Measurements from ENCODE around the gene CLSTN2. TPM values are rescaled to one million over a fixed set of nuclear protein-coding genes. Genes with fewer than 3 reads are reported as not detected.

Gene CLSTN2
- total RNA-seq, 1 donor from 2014 or later, result 143 TPM

DNA sequence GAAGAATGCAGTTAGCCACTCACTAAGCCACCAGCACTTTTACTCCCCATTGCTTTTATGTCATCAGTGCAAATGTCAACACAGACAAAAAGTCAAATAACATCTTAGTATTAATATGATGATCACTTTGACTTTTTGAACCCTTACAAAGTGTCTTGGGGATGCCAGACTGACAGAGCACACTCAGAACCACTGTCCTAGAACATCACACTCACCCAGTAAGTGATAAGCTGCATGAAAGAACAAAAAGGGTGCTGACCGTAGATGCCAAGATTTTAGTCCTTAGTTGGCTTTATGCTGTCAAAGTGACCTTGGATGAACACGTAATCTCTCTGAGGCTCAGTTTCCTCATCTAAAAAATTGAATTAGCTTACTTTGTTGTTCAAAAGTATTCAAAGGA is 463.4 kb downstream of the CLSTN2 start:
- Mint-ChIP-seq H3K27ac (ENCODE audit: unreplicated experiment) (no peak overlapping the region), H3K9me3 (ENCODE audit: unreplicated experiment) (no peaks in the 10 kb centered on the region), H3K4me3 (ENCODE audit: unreplicated experiment) (no peak overlapping the region), H3K4me1 (ENCODE audit: unreplicated experiment) (peaks cover 29% of the 10 kb centered on the region), H3K27me3 (ENCODE audit: unreplicated experiment) (no peaks in the 10 kb centered on the region), H3K36me3 (ENCODE audit: unreplicated experiment) (no peaks in the 10 kb centered on the region)
- DNase-seq (ENCODE audit: extremely low spot score, unreplicated experiment), result no peak
- TF ChIP-seq, protein P1, sequence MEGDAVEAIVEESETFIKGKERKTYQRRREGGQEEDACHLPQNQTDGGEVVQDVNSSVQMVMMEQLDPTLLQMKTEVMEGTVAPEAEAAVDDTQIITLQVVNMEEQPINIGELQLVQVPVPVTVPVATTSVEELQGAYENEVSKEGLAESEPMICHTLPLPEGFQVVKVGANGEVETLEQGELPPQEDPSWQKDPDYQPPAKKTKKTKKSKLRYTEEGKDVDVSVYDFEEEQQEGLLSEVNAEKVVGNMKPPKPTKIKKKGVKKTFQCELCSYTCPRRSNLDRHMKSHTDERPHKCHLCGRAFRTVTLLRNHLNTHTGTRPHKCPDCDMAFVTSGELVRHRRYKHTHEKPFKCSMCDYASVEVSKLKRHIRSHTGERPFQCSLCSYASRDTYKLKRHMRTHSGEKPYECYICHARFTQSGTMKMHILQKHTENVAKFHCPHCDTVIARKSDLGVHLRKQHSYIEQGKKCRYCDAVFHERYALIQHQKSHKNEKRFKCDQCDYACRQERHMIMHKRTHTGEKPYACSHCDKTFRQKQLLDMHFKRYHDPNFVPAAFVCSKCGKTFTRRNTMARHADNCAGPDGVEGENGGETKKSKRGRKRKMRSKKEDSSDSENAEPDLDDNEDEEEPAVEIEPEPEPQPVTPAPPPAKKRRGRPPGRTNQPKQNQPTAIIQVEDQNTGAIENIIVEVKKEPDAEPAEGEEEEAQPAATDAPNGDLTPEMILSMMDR (IDR thresholded peaks at IDR 0.05), result no peak

DNA sequence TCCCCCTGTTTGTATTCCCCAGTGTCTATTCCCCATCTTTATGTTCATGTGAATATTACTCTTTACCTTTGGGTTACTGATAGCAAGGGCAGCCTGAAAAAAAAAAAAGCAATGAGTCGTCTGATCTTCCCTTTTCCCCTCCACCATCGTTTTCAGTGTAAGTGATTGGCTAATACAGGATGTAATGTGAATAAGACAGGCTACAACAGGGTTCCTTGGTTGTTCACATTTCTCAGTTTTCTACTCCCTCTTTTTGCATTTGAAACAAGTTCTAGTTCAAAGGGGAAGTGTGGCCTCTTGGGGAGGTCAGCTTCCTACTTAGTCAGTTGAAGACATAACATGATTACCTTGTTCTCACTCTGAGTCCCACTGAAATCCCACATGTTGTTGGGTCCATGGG is 464.9 kb downstream of the CLSTN2 start:
- Mint-ChIP-seq H3K27ac (ENCODE audit: unreplicated experiment) (no peak overlapping the region), H3K4me3 (ENCODE audit: unreplicated experiment) (no peak overlapping the region), H3K4me1 (ENCODE audit: unreplicated experiment) (peaks cover 28% of the 10 kb centered on the region), H3K9me3 (ENCODE audit: unreplicated experiment) (no peaks in the 10 kb centered on the region), H3K36me3 (ENCODE audit: unreplicated experiment) (peaks cover 5% of the 10 kb centered on the region), H3K27me3 (ENCODE audit: unreplicated experiment) (no peaks in the 10 kb centered on the region)
- TF ChIP-seq, protein P1 (IDR thresholded peaks at IDR 0.05), result no peak
- DNase-seq (ENCODE audit: extremely low spot score, unreplicated experiment), result no peak

DNA sequence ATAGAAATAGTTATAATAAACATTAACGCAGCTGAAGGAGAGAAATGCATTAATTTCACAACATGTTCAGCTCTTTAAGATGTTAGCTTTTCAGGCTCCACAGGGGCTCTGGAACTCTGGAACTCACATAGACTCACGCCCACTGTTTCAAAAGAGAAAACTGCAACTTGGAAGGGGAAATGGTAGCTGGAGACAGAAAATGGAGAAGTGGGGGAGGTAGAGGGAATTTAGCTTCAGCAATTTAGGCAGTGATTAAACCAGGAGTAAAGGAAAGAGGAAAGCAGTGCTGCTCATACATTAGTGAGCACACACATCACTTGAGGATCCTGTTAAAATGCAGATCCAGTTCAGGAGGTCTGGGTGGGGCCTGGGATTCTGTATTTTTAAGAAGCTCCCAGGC is 468.1 kb downstream of the CLSTN2 start:
- H3K9me3 Mint-ChIP-seq (ENCODE audit: unreplicated experiment), result no peaks in the 10 kb centered on the region
- TF ChIP-seq, protein P1 (IDR thresholded peaks at IDR 0.05), result no peak
- H3K4me3 Mint-ChIP-seq (ENCODE audit: unreplicated experiment), result no peak overlapping the region
- no peak for DNase-seq (ENCODE audit: extremely low spot score, unreplicated experiment)
- no peaks in the 10 kb centered on the region for H3K27me3 Mint-ChIP-seq (ENCODE audit: unreplicated experiment)
- peaks cover 9% of the 10 kb centered on the region for H3K4me1 Mint-ChIP-seq (ENCODE audit: unreplicated experiment)
- peaks cover 10% of the 10 kb centered on the region for H3K36me3 Mint-ChIP-seq (ENCODE audit: unreplicated experiment)
- H3K27ac Mint-ChIP-seq (ENCODE audit: unreplicated experiment), result no peak overlapping the region

DNA sequence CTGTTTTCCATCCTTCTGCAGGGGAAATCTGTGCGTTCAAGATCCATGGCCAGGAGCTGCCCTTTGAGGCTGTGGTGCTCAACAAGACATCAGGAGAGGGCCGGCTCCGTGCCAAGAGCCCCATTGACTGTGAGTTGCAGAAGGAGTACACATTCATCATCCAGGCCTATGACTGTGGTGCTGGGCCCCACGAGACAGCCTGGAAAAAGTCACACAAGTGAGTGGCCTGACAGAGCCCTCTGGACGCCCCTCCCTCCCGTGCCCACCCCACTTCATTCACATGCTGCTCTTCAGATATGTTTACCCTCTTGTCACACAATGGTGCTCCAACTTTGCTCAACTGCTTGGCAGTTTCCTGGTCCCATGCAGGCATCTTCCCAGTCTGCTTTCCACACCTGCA is 468.6 kb downstream of the CLSTN2 start:
- no peak for DNase-seq (ENCODE audit: extremely low spot score, unreplicated experiment)
- TF ChIP-seq, protein P1 (IDR thresholded peaks at IDR 0.05), result no peak
- H3K36me3 Mint-ChIP-seq (ENCODE audit: unreplicated experiment), result peaks cover 14% of the 10 kb centered on the region
- H3K9me3 Mint-ChIP-seq (ENCODE audit: unreplicated experiment), result no peaks in the 10 kb centered on the region
- no peak overlapping the region for H3K4me3 Mint-ChIP-seq (ENCODE audit: unreplicated experiment)
- H3K4me1 Mint-ChIP-seq (ENCODE audit: unreplicated experiment), result peaks cover 7% of the 10 kb centered on the region
- no peaks in the 10 kb centered on the region for H3K27me3 Mint-ChIP-seq (ENCODE audit: unreplicated experiment)
- no peak overlapping the region for H3K27ac Mint-ChIP-seq (ENCODE audit: unreplicated experiment)

DNA sequence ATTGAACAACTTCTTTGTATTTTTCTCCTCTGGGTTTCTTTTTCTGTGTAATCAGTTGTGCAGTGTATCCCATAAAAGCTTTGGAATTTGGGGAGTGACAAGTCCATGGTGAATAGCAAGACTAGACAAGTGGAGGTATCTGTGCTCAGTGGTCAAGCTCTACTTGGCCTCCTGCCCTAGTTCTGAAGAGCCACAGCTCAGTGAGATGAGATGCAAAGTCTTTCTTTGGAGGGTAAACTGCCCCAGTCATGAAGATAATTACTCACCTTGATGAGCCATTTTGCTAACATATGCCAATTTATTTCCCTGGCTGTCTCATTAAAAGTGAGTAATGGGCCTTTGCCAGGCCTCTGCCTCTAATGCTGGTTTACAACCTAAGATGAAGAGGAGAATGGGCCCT is 471.7 kb downstream of the CLSTN2 start:
- Mint-ChIP-seq H3K27ac (ENCODE audit: unreplicated experiment) (no peak overlapping the region), H3K4me3 (ENCODE audit: unreplicated experiment) (no peak overlapping the region), H3K36me3 (ENCODE audit: unreplicated experiment) (peaks cover 36% of the 10 kb centered on the region), H3K9me3 (ENCODE audit: unreplicated experiment) (peaks cover 21% of the 10 kb centered on the region), H3K4me1 (ENCODE audit: unreplicated experiment) (peaks cover 7% of the 10 kb centered on the region), H3K27me3 (ENCODE audit: unreplicated experiment) (no peaks in the 10 kb centered on the region)
- no peak for DNase-seq (ENCODE audit: extremely low spot score, unreplicated experiment)
- TF ChIP-seq, protein P1 (IDR thresholded peaks at IDR 0.05), result no peak

Data from osteocyte (in vitro differentiated cells).